ENCODE results near the gene SSBP1. TPM values are rescaled to one million over a fixed set of nuclear protein-coding genes. Genes with fewer than 3 reads are reported as not detected.

The SSBP1 gene
- total RNA-seq, 1 experiment from 2014 or later: 245 TPM

DNA sequence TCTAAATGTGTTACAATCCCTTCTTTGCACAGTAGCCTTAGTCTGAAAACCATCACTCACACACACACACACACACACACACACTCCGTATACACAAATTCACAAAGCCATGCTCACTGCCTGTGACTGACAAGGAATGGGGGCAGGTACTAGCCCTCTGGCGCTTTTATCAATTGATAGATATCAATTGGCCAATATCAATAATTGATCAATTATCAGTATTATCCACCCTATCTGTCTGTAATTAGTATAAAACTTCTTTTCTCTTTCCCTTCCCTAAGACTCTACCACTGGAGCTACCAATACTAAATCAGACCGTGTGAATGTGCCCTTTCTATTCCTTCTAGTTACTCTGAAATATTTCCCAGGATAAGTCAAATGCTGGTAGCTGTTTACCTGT lies 38.3 kb upstream of the SSBP1 start (continued):
- TF ChIP-seq, protein P1, sequence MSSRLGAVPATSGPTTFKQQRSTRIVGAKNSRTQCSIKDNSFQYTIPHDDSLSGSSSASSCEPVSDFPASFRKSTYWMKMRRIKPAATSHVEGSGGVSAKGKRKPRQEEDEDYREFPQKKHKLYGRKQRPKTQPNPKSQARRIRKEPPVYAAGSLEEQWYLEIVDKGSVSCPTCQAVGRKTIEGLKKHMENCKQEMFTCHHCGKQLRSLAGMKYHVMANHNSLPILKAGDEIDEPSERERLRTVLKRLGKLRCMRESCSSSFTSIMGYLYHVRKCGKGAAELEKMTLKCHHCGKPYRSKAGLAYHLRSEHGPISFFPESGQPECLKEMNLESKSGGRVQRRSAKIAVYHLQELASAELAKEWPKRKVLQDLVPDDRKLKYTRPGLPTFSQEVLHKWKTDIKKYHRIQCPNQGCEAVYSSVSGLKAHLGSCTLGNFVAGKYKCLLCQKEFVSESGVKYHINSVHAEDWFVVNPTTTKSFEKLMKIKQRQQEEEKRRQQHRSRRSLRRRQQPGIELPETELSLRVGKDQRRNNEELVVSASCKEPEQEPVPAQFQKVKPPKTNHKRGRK (CRISPR knock-in tag; IDR thresholded peaks at IDR 0.05; ENCODE audit: borderline replicate concordance): no peak
- TF ChIP-seq, protein P2, sequence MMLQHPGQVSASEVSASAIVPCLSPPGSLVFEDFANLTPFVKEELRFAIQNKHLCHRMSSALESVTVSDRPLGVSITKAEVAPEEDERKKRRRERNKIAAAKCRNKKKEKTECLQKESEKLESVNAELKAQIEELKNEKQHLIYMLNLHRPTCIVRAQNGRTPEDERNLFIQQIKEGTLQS (CRISPR knock-in tag; conservative IDR thresholded peaks at IDR 0.05): no peak

DNA sequence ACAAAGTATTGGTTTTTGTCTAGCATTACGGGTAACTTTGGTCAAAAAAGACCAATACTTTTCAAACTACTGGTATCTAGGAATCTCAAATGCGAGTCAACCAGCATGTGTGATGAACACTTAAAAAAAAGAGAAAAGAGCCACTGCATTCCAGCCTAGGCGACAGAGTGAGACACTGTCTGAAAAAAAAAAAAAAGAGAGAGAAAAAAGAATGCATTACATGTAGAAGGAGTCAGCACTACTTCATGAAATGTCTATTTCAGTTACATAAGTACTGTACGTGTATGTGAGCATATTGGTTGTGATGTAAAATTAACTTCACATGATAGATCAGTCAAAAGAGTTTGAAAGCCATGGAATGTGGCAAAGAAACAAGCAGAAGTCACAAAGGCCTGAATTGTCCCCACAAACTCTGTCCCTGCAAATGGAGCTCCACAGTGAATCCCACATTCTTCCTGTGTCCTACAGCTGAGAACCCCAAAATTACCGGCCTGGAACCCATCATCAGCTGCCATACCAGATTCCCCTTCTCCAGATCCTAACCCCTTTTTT lies 37.8 kb upstream of the SSBP1 start:
- no peak for ATAC-seq
- Mint-ChIP-seq H3K27ac (no peak overlapping the region), H3K27me3 (ENCODE audit: low read depth) (peaks cover 18% of the 10 kb centered on the region), H3K4me1 (peaks cover 50% of the 10 kb centered on the region), H3K36me3 (no peaks in the 10 kb centered on the region), H3K4me3 (peak overlapping the region; percentile 79), H3K9me3 (no peaks in the 10 kb centered on the region)
- ChIA-PET POLR2A (interaction anchor here (0.5 to 1.8 kb wide), 2 partner anchors 38 to 776 kb away, joined by 3 to 6 read pairs; partner anchors contain the start of gene SSBP1), CTCF (interaction anchor here (1.0 to 2.8 kb wide), 4 partner anchors 10 to 46 kb away, joined by 3 to 20 read pairs (median 4); partner anchors contain the start of gene SSBP1)
- DNase-seq (ENCODE audit: low spot score): no peak
- TF ChIP-seq, protein P3, sequence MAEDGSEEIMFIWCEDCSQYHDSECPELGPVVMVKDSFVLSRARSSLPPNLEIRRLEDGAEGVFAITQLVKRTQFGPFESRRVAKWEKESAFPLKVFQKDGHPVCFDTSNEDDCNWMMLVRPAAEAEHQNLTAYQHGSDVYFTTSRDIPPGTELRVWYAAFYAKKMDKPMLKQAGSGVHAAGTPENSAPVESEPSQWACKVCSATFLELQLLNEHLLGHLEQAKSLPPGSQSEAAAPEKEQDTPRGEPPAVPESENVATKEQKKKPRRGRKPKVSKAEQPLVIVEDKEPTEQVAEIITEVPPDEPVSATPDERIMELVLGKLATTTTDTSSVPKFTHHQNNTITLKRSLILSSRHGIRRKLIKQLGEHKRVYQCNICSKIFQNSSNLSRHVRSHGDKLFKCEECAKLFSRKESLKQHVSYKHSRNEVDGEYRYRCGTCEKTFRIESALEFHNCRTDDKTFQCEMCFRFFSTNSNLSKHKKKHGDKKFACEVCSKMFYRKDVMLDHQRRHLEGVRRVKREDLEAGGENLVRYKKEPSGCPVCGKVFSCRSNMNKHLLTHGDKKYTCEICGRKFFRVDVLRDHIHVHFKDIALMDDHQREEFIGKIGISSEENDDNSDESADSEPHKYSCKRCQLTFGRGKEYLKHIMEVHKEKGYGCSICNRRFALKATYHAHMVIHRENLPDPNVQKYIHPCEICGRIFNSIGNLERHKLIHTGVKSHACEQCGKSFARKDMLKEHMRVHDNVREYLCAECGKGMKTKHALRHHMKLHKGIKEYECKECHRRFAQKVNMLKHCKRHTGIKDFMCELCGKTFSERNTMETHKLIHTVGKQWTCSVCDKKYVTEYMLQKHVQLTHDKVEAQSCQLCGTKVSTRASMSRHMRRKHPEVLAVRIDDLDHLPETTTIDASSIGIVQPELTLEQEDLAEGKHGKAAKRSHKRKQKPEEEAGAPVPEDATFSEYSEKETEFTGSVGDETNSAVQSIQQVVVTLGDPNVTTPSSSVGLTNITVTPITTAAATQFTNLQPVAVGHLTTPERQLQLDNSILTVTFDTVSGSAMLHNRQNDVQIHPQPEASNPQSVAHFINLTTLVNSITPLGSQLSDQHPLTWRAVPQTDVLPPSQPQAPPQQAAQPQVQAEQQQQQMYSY (CRISPR knock-in tag; IDR thresholded peaks at IDR 0.05): no peak
- TF ChIP-seq, protein P4, sequence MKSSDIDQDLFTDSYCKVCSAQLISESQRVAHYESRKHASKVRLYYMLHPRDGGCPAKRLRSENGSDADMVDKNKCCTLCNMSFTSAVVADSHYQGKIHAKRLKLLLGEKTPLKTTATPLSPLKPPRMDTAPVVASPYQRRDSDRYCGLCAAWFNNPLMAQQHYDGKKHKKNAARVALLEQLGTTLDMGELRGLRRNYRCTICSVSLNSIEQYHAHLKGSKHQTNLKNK (CRISPR knock-in tag; IDR thresholded peaks at IDR 0.05): no peak
- TF ChIP-seq, protein P5, sequence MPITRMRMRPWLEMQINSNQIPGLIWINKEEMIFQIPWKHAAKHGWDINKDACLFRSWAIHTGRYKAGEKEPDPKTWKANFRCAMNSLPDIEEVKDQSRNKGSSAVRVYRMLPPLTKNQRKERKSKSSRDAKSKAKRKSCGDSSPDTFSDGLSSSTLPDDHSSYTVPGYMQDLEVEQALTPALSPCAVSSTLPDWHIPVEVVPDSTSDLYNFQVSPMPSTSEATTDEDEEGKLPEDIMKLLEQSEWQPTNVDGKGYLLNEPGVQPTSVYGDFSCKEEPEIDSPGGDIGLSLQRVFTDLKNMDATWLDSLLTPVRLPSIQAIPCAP (CRISPR knock-in tag; IDR thresholded peaks at IDR 0.05): no peak
- TF ChIP-seq IRF2 (CRISPR knock-in tag; IDR thresholded peaks at IDR 0.05; ENCODE audit: borderline replicate concordance, low read depth) (no peak), TEAD4 (CRISPR knock-in tag; IDR thresholded peaks at IDR 0.05) (no peak), ZNF219 (CRISPR knock-in tag; IDR thresholded peaks at IDR 0.05; ENCODE audit: borderline replicate concordance) (no peak), NFYB (CRISPR knock-in tag; conservative IDR thresholded peaks at IDR 0.05; ENCODE audit: low read depth) (no peak), ZNF416 (CRISPR knock-in tag; IDR thresholded peaks at IDR 0.05) (no peak), NR3C1 (CRISPR knock-in tag; conservative IDR thresholded peaks at IDR 0.05; ENCODE audit: low read depth) (no peak), ZNF317 (CRISPR knock-in tag; IDR thresholded peaks at IDR 0.05; ENCODE audit: borderline replicate concordance, low read depth) (no peak)
- TF ChIP-seq, protein P6, sequence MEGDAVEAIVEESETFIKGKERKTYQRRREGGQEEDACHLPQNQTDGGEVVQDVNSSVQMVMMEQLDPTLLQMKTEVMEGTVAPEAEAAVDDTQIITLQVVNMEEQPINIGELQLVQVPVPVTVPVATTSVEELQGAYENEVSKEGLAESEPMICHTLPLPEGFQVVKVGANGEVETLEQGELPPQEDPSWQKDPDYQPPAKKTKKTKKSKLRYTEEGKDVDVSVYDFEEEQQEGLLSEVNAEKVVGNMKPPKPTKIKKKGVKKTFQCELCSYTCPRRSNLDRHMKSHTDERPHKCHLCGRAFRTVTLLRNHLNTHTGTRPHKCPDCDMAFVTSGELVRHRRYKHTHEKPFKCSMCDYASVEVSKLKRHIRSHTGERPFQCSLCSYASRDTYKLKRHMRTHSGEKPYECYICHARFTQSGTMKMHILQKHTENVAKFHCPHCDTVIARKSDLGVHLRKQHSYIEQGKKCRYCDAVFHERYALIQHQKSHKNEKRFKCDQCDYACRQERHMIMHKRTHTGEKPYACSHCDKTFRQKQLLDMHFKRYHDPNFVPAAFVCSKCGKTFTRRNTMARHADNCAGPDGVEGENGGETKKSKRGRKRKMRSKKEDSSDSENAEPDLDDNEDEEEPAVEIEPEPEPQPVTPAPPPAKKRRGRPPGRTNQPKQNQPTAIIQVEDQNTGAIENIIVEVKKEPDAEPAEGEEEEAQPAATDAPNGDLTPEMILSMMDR (IDR thresholded peaks at IDR 0.05): no peak
- TF ChIP-seq, protein P7, sequence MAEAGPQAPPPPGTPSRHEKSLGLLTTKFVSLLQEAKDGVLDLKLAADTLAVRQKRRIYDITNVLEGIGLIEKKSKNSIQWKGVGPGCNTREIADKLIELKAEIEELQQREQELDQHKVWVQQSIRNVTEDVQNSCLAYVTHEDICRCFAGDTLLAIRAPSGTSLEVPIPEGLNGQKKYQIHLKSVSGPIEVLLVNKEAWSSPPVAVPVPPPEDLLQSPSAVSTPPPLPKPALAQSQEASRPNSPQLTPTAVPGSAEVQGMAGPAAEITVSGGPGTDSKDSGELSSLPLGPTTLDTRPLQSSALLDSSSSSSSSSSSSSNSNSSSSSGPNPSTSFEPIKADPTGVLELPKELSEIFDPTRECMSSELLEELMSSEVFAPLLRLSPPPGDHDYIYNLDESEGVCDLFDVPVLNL (CRISPR knock-in tag; IDR thresholded peaks at IDR 0.05; ENCODE audit: borderline replicate concordance, low read depth): no peak
- TF ChIP-seq, protein P8, sequence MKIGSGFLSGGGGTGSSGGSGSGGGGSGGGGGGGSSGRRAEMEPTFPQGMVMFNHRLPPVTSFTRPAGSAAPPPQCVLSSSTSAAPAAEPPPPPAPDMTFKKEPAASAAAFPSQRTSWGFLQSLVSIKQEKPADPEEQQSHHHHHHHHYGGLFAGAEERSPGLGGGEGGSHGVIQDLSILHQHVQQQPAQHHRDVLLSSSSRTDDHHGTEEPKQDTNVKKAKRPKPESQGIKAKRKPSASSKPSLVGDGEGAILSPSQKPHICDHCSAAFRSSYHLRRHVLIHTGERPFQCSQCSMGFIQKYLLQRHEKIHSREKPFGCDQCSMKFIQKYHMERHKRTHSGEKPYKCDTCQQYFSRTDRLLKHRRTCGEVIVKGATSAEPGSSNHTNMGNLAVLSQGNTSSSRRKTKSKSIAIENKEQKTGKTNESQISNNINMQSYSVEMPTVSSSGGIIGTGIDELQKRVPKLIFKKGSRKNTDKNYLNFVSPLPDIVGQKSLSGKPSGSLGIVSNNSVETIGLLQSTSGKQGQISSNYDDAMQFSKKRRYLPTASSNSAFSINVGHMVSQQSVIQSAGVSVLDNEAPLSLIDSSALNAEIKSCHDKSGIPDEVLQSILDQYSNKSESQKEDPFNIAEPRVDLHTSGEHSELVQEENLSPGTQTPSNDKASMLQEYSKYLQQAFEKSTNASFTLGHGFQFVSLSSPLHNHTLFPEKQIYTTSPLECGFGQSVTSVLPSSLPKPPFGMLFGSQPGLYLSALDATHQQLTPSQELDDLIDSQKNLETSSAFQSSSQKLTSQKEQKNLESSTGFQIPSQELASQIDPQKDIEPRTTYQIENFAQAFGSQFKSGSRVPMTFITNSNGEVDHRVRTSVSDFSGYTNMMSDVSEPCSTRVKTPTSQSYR (CRISPR knock-in tag; IDR thresholded peaks at IDR 0.05): no peak
- TF ChIP-seq, protein P9, sequence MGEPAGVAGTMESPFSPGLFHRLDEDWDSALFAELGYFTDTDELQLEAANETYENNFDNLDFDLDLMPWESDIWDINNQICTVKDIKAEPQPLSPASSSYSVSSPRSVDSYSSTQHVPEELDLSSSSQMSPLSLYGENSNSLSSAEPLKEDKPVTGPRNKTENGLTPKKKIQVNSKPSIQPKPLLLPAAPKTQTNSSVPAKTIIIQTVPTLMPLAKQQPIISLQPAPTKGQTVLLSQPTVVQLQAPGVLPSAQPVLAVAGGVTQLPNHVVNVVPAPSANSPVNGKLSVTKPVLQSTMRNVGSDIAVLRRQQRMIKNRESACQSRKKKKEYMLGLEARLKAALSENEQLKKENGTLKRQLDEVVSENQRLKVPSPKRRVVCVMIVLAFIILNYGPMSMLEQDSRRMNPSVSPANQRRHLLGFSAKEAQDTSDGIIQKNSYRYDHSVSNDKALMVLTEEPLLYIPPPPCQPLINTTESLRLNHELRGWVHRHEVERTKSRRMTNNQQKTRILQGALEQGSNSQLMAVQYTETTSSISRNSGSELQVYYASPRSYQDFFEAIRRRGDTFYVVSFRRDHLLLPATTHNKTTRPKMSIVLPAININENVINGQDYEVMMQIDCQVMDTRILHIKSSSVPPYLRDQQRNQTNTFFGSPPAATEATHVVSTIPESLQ (CRISPR knock-in tag; IDR thresholded peaks at IDR 0.05): no peak

All from WTC11 (cell line).